Fibroblast of mammary gland (primary cell): ENCODE results near the gene LRP6.

Experiments
- DNase-seq: peaks from one replicate; pipeline ENCODE4 v3.0.0-alpha.2; 2010; ENCODE audit warnings: low read depth
- H3K4me3 ChIP-seq: 2 replicates; pipeline ENCODE4 v1.5.1; 2011; ENCODE audit warnings: low read depth, mild to moderate bottlenecking, low read length, moderate library complexity; ENCODE audit not compliant: control insufficient read depth
- CTCF ChIP-seq: conservative IDR thresholded peaks from 2 replicates; pipeline ENCODE4 v1.5.1; 2011; ENCODE audit warnings: low read depth, low read length, inconsistent platforms; ENCODE audit not compliant: control insufficient read depth, insufficient read depth

The LRP6 gene

GRCh38 chr12:12244341-12244740 lies 22.5 kb downstream of the LRP6 start:
- no peak for DNase-seq
- no peak overlapping the region for H3K4me3 ChIP-seq
- no peak for TF ChIP-seq CTCF

- H3K4me3 ChIP-seq = no peak overlapping the region
- peak; percentile 58 for DNase-seq
- no peak for TF ChIP-seq CTCF
Measured at GRCh38 chr12:12240662-12241340, 26.0 kb downstream of the LRP6 start.

- TF ChIP-seq CTCF = no peak
- DNase-seq = no peak
- H3K4me3 ChIP-seq = no peak overlapping the region
Measured at GRCh38 chr12:12239127-12239526, 27.7 kb downstream of the LRP6 start.

- TF ChIP-seq CTCF = no peak
- no peak for DNase-seq
Measured at GRCh38 chr12:12238605-12239004, 28.2 kb downstream of the LRP6 start.

GRCh38 chr12:12236896-12237295 lies 29.9 kb downstream of the LRP6 start:
- DNase-seq = no peak
- no peak overlapping the region for H3K4me3 ChIP-seq
- TF ChIP-seq CTCF = no peak

More at GRCh38 chr12:12238605-12239004, 28.2 kb downstream of the LRP6 start:
- no peak overlapping the region for H3K4me3 ChIP-seq

GRCh38 chr12:12230275-12230674 lies 36.6 kb downstream of the LRP6 start:
- TF ChIP-seq CTCF = no peak
- no peak for DNase-seq
- H3K4me3 ChIP-seq = no peak overlapping the region
